GM19023 (cell line): ENCODE results near the gene CTIF.

ENCODE experiments used
- ATAC-seq: cut with Tn5 transposase; IDR thresholded peaks from one replicate; pipeline ENCODE4 v1.9.1; 2021; ENCODE audit warnings: mild to moderate bottlenecking, moderate library complexity; ENCODE audit not compliant: unreplicated experiment

The CTIF gene

GRCh38 chr18:48765053-48765452 lies 226.2 kb downstream of the CTIF start:
- no peak for ATAC-seq

GRCh38 chr18:48766026-48766425 lies 227.2 kb downstream of the CTIF start:
- no peak for ATAC-seq

GRCh38 chr18:48766487-48766886 lies 227.7 kb downstream of the CTIF start:
- ATAC-seq, result no peak

- ATAC-seq, result no peak
Observed at GRCh38 chr18:48767090-48767690, 228.4 kb downstream of the CTIF start.

- ATAC-seq, result no peak
Observed at GRCh38 chr18:48769006-48769636, 230.3 kb downstream of the CTIF start.

GRCh38 chr18:48770243-48770642 lies 231.4 kb downstream of the CTIF start:
- ATAC-seq, result no peak

- no peak for ATAC-seq
Observed at GRCh38 chr18:48771641-48772375, 233.0 kb downstream of the CTIF start.

- no peak for ATAC-seq
Observed at GRCh38 chr18:48772457-48772856, 233.6 kb downstream of the CTIF start.

GRCh38 chr18:48773821-48774220 lies 235.0 kb downstream of the CTIF start:
- no peak for ATAC-seq

GRCh38 chr18:48774941-48775340 lies 236.1 kb downstream of the CTIF start:
- ATAC-seq, result no peak

GRCh38 chr18:48775372-48776155 lies 236.7 kb downstream of the CTIF start:
- ATAC-seq, result no peak

- no peak for ATAC-seq
Observed at GRCh38 chr18:48776156-48776555, 237.3 kb downstream of the CTIF start.

GRCh38 chr18:48776641-48777025 lies 237.8 kb downstream of the CTIF start:
- ATAC-seq, result no peak

- ATAC-seq, result peak; percentile 70
Observed at GRCh38 chr18:48777026-48777743, 238.4 kb downstream of the CTIF start.

- ATAC-seq, result no peak
Observed at GRCh38 chr18:48777744-48778116, 238.9 kb downstream of the CTIF start.

- ATAC-seq, result no peak
Observed at GRCh38 chr18:48778344-48779011, 239.6 kb downstream of the CTIF start.

- no peak for ATAC-seq
Observed at GRCh38 chr18:48779462-48779861, 240.6 kb downstream of the CTIF start.

GRCh38 chr18:48780201-48780912 lies 241.5 kb downstream of the CTIF start:
- ATAC-seq, result no peak

- ATAC-seq, result no peak
Observed at GRCh38 chr18:48780913-48781162, 242.0 kb downstream of the CTIF start.
